Mucosa of rectum (tissue), 2 donors: ENCODE data around the gene THYN1.

ENCODE experiments used
- H3K27ac ChIP-seq, 2 donors: one replicate each; pipeline ENCODE4 v1.7.0; 2013; ENCODE audit warnings: inconsistent platforms in 2 of 2, low read depth in 2 of 2, low read length in 2 of 2
- H3K27me3 ChIP-seq, 2 donors: one replicate each; pipeline ENCODE4 v1.7.0; 2013; ENCODE audit warnings: low read length in 2 of 2; ENCODE audit not compliant: control insufficient read depth in 2 of 2, insufficient read depth in 2 of 2
- H3K36me3 ChIP-seq, 2 donors: one replicate each; pipeline ENCODE4 v1.7.0; 2013; ENCODE audit warnings: low read length in 2 of 2; ENCODE audit not compliant: control insufficient read depth in 2 of 2, insufficient read depth in 2 of 2
- H3K4me1 ChIP-seq, 2 donors: one replicate each; pipeline ENCODE4 v1.7.0; 2013; ENCODE audit warnings: low read length in 2 of 2, mild to moderate bottlenecking in 1 of 2; ENCODE audit not compliant: control insufficient read depth in 2 of 2, insufficient read depth in 2 of 2
- H3K4me3 ChIP-seq, 2 donors: one replicate each; pipeline ENCODE4 v1.7.0; 2013; ENCODE audit warnings: low read length in 2 of 2
- H3K9ac ChIP-seq, 2 donors: one replicate each; pipeline ENCODE4 v1.7.0; 2013; ENCODE audit warnings: low read length in 2 of 2, low read depth in 1 of 2, mild to moderate bottlenecking in 1 of 2
- H3K9me3 ChIP-seq, 2 donors: one replicate each; pipeline ENCODE4 v1.7.0; 2013; ENCODE audit warnings: low read length in 2 of 2; ENCODE audit not compliant: control insufficient read depth in 2 of 2
- donor health status: healthy.
- donor health status: Normal muscosa, but diverticular disease.

THYN1 gene

DNA sequence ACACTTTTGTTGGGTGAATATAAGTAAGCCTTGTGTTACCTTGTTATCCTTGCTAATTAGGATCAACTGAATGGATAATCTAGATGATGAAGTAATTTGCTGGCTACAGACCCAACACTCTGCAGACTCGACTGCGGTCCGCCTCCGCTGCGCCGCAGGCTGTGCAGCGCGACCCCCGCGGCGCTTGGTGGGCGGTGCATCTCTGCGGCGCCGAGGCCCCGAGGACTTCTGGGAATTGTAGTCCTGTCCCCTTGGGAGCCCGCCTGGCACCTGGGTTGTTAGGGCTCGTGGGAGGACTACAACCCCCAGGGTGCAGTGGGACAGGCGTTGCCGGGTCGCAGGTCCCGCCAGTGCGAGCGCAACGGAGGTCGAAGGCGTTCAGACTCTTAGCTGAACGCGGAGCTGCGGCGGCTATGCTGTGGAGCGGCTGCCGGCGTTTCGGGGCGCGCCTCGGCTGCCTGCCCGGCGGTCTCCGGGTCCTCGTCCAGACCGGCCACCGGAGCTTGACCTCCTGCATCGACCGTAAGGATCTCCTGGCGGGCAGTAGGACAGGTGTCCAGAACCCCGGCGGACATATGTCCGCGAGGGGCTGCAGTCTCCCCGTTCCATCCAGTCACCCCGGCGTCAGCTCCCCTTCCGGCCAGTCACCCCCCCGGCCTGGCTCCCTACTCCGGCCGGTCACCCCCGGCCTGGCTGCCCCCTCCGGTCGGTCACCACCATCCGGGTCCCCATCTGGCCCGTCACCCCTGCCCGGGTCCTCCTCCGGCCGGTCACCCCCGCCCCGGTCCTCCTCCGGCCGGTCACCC lies at the start of gene THYN1, which contains the start of gene ACAD8:
THYN1 (minus strand) TSS at position 165 of the 806 bp plus-strand sequence. CDS start 470 bp downstream, outside the sequence.
ACAD8 (plus strand) TSS at position 381 of the 806 bp plus-strand sequence; CDS start at position 414, 33 bp downstream.
- peaks cover 17 to 25% of the 10 kb centered on the region in 2 donors for H3K36me3 ChIP-seq
- no peaks in the 10 kb centered on the region for H3K27me3 ChIP-seq
- H3K4me3 ChIP-seq, result peak within 1 kb of the TSS; percentile 83 to 100
- peaks cover 8 to 13% of the 10 kb centered on the region in 2 donors for H3K4me1 ChIP-seq
- peak within 1 kb of the TSS; percentile 82 to 89 for H3K9ac ChIP-seq
- no peaks in the 10 kb centered on the region for H3K9me3 ChIP-seq
- peak within 1 kb of the TSS; percentile 4 to 73 for H3K27ac ChIP-seq

DNA sequence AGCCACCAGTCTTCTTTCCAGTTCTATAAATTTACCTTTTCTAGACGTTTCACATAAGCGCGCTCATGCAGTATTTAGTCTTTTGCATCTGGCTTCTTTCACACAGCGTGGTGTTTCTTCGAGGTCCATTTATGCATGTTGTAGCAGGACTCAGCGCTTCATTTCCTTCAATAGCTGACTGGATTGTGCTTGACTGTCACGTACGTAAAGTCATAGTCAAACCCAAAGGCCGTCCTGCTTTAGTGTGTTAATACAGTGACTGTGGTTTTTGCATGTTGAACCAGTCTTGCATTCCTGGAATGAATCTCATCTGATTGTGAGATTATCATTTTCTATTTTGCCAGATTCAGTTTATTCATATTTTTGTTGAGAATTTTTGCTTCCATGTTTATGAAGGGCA lies 41.5 kb upstream of the THYN1 start:
- H3K4me3 ChIP-seq, result no peak overlapping the region

DNA sequence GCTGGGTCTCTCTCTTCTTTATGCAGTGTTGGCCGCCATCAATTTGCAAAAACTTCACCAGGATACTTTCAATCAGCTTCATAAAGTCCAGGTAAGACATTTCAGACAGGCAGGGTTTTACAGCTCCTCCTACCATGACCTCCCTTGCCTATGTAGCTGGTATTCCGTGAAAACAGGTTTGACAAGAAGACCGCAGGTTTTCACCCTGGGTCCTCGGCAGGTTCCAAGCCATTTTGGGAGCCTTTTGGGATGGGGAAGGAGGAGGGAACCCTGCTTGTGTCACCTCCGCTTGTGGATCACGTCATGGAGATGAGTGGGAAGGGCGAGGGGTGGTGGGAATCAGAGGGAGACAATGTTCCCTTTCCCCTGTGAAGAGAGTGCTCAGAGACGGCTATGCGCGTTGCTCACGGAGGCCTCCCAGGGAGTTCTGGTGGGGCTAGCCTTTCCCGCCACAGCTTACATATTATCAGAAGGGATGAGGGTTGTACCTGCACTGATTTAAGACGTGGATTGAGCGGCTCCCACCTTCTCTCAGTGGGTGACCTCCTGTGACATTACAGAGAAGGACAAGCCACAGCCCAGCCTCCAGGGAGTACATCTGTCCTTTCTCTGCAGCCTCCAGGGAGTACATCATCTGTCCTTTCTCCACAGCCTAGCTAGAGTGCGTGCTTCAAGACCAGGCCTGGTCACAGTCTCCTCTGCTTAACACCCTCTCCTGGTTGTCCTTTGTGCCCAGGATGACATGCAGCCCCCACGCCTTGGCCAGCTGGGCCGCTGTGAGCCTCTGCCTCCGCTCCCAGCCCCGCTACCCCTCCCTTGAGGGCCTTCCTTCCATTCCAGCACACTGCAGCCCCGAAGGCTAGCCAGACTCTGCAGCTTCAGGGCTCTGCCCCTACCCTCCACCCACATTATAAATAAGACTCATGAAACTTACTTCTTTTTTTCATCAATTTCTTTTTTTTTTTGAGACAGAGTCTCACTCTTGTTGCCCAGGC lies 40.3 kb upstream of the THYN1 start:
- peaks cover 0 to 3% of the 10 kb centered on the region in 2 donors for H3K27me3 ChIP-seq
- H3K4me3 ChIP-seq, result no peak overlapping the region
- H3K4me1 ChIP-seq, result no peaks in the 10 kb centered on the region
- no peak overlapping the region for H3K9ac ChIP-seq
- H3K9me3 ChIP-seq, result no peaks in the 10 kb centered on the region
- no peak overlapping the region for H3K27ac ChIP-seq
- H3K36me3 ChIP-seq, result no peaks in the 10 kb centered on the region

More for the DNA sequence above, 41.5 kb upstream of the THYN1 start:
- H3K4me1 ChIP-seq, result no peaks in the 10 kb centered on the region
- no peaks in the 10 kb centered on the region for H3K9me3 ChIP-seq
- H3K27ac ChIP-seq, result no peak overlapping the region
- no peak overlapping the region for H3K9ac ChIP-seq
- H3K36me3 ChIP-seq, result no peaks in the 10 kb centered on the region
- peaks cover 0 to 3% of the 10 kb centered on the region in 2 donors for H3K27me3 ChIP-seq

DNA sequence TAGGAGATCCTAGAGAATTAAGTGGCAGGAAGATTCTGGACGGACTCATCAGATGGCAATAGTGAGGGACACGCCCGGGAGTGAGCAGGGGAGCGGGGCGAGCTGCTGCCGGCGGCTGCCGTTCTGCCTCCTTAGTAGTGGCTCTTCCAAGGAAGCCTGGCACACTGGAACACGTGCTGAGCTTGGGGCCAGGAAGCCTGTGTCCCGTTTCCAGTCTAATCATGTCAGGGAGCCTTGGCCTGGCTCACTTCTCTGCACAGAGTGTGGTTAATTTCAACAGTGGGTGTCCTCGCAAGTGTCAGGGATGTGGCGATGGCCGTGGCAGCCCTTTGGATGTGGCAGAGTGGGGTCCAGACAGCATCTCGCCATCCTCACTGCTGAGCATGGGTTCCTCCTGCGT lies 39.5 kb upstream of the THYN1 start:
- peaks cover 0 to 3% of the 10 kb centered on the region in 2 donors for H3K27me3 ChIP-seq
- H3K4me3 ChIP-seq, result no peak overlapping the region
- H3K9ac ChIP-seq, result no peak overlapping the region
- no peaks in the 10 kb centered on the region for H3K9me3 ChIP-seq
- no peaks in the 10 kb centered on the region for H3K36me3 ChIP-seq
- H3K27ac ChIP-seq, result no peak overlapping the region
- H3K4me1 ChIP-seq, result no peaks in the 10 kb centered on the region

DNA sequence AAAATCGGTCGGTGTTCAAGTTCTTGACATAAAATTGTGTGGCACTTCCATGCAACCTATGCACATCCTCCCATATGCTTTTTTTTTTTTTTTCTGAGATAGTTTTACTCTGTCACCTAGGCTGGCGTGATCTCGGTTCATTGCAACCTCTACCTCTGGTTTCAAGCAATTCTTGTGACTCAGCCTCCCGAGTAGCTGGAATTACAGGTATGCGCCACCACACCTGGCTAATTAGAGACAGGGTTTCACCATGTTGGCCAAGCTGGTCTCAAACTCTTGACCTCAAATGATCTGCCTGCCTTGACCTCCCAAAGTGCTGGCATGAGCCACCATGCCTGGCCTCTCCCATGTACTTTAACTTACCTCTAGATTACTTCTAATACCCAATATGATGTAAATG lies 38.0 kb upstream of the THYN1 start:
- Histone ChIP-seq H3K27me3 (peaks cover 0 to 3% of the 10 kb centered on the region in 2 donors), H3K27ac (no peak overlapping the region), H3K36me3 (no peaks in the 10 kb centered on the region), H3K9me3 (no peaks in the 10 kb centered on the region), H3K4me3 (no peak overlapping the region), H3K4me1 (no peaks in the 10 kb centered on the region), H3K9ac (no peak overlapping the region)

DNA sequence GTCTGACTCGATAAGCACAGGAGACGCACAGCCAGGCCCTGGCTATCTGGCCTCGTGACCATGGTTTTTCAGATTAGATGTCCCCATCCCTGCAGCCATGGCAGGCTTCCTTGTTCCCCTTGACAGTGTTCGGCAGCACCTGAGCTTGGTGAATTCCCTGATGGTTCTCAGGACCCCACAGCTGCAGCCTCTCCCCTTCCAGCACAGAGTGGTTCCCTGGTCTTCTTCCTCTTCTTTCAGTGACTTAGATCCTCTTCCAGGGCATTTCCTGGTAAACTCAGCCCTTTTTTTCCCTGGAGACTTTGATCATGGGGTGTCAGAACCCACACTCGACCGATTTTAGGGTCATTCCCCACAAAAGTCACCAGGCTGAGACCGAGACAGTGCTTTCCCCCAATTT lies 37.5 kb upstream of the THYN1 start:
- no peak overlapping the region for H3K27ac ChIP-seq
- no peaks in the 10 kb centered on the region for H3K36me3 ChIP-seq
- no peaks in the 10 kb centered on the region for H3K9me3 ChIP-seq
- H3K27me3 ChIP-seq, result peaks cover 0 to 3% of the 10 kb centered on the region in 2 donors
- no peak overlapping the region for H3K4me3 ChIP-seq
- H3K4me1 ChIP-seq, result no peaks in the 10 kb centered on the region
- H3K9ac ChIP-seq, result no peak overlapping the region

DNA sequence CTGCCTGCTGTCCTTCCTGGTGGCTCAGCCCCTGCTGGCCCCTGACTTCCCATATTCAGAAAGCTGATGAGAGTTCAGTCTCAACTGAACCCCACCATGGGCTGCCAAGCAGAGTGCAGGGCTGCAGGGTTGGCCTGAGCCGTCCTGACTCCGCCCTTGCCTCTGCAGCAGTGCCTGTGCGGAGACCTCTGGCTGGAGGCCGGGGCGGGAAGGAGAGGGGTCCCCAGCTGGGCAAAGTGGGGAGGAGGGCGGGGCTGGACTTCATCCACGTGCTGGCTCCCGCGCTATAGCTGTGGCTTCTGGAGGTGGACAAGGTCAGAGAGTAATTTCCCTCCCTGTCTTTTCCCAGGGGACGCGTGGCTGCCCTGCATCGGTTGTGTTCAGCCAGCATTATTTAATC lies 36.6 kb upstream of the THYN1 start:
- Histone ChIP-seq H3K9me3 (no peaks in the 10 kb centered on the region), H3K9ac (no peak overlapping the region), H3K36me3 (no peaks in the 10 kb centered on the region), H3K27ac (no peak overlapping the region), H3K4me1 (no peaks in the 10 kb centered on the region), H3K27me3 (peaks cover 0 to 3% of the 10 kb centered on the region in 2 donors), H3K4me3 (no peak overlapping the region)

DNA sequence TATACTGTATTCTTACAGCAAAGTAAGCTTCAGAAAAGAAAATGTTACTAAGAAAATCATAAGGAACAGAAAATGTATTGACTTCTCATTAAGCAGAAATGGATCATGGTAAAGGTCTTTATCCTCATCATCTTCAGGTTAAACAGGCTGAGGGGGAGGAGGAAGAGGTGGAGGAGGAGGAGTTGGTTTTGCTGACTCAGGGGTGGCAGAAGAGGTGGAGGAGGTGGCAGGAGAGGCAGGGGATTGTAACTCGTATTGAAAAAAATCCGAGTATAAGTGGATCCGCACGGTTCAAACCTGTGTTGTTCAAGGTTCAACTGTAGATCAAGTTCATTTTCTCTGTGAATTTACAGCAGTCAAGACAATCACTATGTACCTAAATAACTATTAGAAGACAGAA lies 36.0 kb upstream of the THYN1 start:
- H3K9me3 ChIP-seq, result no peaks in the 10 kb centered on the region
- no peaks in the 10 kb centered on the region for H3K4me1 ChIP-seq
- peaks cover 0 to 3% of the 10 kb centered on the region in 2 donors for H3K27me3 ChIP-seq
- H3K36me3 ChIP-seq, result no peaks in the 10 kb centered on the region
- H3K9ac ChIP-seq, result no peak overlapping the region
- H3K4me3 ChIP-seq, result no peak overlapping the region
- no peak overlapping the region for H3K27ac ChIP-seq

DNA sequence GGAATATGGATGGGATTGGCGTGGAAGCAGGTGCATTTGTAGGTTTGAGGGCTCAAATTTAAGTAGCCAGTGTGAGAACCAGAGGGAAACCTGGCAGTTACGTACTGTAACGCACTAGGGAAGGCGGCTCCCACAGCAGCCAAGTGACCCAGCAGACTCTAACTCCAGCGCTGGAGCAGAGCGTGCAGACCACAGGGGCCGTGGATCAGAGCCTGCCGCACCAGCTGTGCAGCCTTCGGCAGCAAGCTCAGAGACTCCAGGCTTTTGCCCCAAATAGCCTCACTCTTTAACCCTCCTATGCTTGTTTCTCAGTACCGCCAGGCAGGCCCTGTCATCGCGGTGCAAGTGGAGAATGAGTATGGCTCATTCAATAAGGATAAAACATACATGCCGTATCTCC lies 35.3 kb upstream of the THYN1 start:
- Histone ChIP-seq H3K4me3 (no peak overlapping the region), H3K9me3 (no peaks in the 10 kb centered on the region)

DNA sequence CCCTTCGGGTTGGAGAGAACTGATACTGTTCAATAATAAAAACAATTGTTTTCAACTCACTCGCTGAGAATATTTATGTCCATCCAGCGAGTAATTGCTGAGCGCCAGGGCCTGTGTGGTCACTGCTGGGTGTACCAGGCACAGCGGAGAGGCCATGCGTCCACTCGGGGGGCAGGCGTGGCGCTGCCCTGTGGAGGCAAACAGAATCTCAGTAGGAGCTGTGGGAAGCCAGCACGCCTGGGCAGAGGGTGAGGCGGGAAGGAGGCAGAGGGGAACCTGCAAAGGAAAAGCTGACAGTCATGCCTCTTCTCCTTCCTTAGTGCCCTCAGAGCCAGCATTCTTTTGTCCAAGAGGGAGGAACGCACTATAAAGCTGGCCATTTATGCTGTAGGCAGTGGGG lies 34.4 kb upstream of the THYN1 start:
- Histone ChIP-seq H3K4me1 (no peaks in the 10 kb centered on the region), H3K27ac (no peak overlapping the region), H3K4me3 (no peak overlapping the region), H3K36me3 (no peaks in the 10 kb centered on the region), H3K9me3 (no peaks in the 10 kb centered on the region), H3K27me3 (peaks cover 0 to 4% of the 10 kb centered on the region in 2 donors), H3K9ac (no peak overlapping the region)

More for the DNA sequence above, 35.3 kb upstream of the THYN1 start:
- Histone ChIP-seq H3K27ac (no peak overlapping the region), H3K36me3 (no peaks in the 10 kb centered on the region), H3K27me3 (peaks cover 3 to 4% of the 10 kb centered on the region in 2 donors), H3K4me1 (no peaks in the 10 kb centered on the region), H3K9ac (no peak overlapping the region)
